ENCODE measurements around the gene ARSI. TPM values are rescaled to one million over a fixed set of nuclear protein-coding genes. Genes with fewer than 3 reads are reported as not detected.

ARSI gene
- total and polyA plus RNA-seq, 2 donors (not counting 3 experiments of a cell fraction or from before 2014, with no cell fraction given), result 0.17 to 0.20 TPM

- BruUV-seq (replicated peaks), result no TSS peak
Measured at GRCh38 chr5:150297934-150298595, 4.6 kb downstream of the ARSI start.

More at GRCh38 chr5:150297934-150298595, 4.6 kb downstream of the ARSI start:
- Histone ChIP-seq H4K20me1 (replicated peaks; ENCODE audit: control insufficient read depth, extremely low read depth, insufficient read depth, low read length) (no peaks in the 10 kb centered on the region), H3K4me2 (ENCODE audit: insufficient read depth, low read length) (no peak overlapping the region), H3K4me1 (ENCODE audit: control insufficient read depth, extremely low read depth, insufficient read depth, low read length) (no peaks in the 10 kb centered on the region), H3K9me3 (replicated peaks; ENCODE audit: control insufficient read depth, insufficient read depth, low read length) (no peaks in the 10 kb centered on the region), H3K79me2 (ENCODE audit: control insufficient read depth, insufficient read depth, low read length) (no peaks in the 10 kb centered on the region), H3K27ac (ENCODE audit: insufficient read depth, low read depth, low read length) (no peak overlapping the region), H3K27me3 (ENCODE audit: control insufficient read depth in 2 of 2, insufficient read depth in 2 of 2, low read length in 2 of 2) (peaks cover 22 to 26% of the 10 kb centered on the region in 2 experiments), H3K9ac (replicated peaks; ENCODE audit: extremely low read depth, insufficient read depth, low read length) (no peak overlapping the region), H3K36me3 (ENCODE audit: control insufficient read depth in 2 of 2, extremely low read depth in 1 of 2, insufficient read depth in 2 of 2, low read length in 2 of 2) (no peaks in the 10 kb centered on the region), H2AFZ (ENCODE audit: low read depth, low read length) (no peak overlapping the region), H3K9me1 (replicated peaks; ENCODE audit: control insufficient read depth, extremely low read depth, insufficient read depth, low read length) (no peaks in the 10 kb centered on the region), H3K4me3 (replicated peaks in 1 of 3; ENCODE audit: insufficient read depth in 1 of 3, low read depth in 1 of 3, low read length in 3 of 3) (no peak overlapping the region)
- FAIRE-seq, result no peak
- CTCF ChIA-PET, result no interaction called here
- POLR2A ChIA-PET, result no interaction called here
- TF ChIP-seq JUN (IDR thresholded peaks at IDR 0.05; ENCODE audit: borderline replicate concordance, insufficient read depth, insufficient read length, low read depth) (no peak), GATA2 (IDR thresholded peaks at IDR 0.05; ENCODE audit: insufficient read depth, insufficient read length, low read depth, low read length) (no peak), FOS (IDR thresholded peaks at IDR 0.05; ENCODE audit: borderline replicate concordance, insufficient read depth, low read length) (no peak), MYC (IDR thresholded peaks at IDR 0.05; ENCODE audit: low read depth, low read length) (no peak), POLR2AphosphoS5 (IDR thresholded peaks at IDR 0.05; ENCODE audit: insufficient read depth, low read depth, low read length) (no peak), CTCF (IDR thresholded peaks at IDR 0.05; ENCODE audit: extremely low read depth in 1 of 2, insufficient read depth in 1 of 2, low read depth in 1 of 2, low read length in 2 of 2) (no peak), EZH2 (IDR thresholded peaks at IDR 0.05; ENCODE audit: borderline replicate concordance, low read depth, low read length, severe bottlenecking) (no peak), POLR2A (IDR thresholded peaks at IDR 0.05; ENCODE audit: low read depth, low read length) (no peak)
- TF ChIP-seq, protein P1, sequence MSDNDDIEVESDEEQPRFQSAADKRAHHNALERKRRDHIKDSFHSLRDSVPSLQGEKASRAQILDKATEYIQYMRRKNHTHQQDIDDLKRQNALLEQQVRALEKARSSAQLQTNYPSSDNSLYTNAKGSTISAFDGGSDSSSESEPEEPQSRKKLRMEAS (IDR thresholded peaks at IDR 0.05; ENCODE audit: insufficient read depth, insufficient read length), result no peak
- intact Hi-C loops (cut with micrococcal nuclease) (no loop called here), dilution Hi-C loops (cut with MboI; ENCODE audit: extremely low pct_ligation_motif_present, low sequenced_read_pairs) (no loop called here)
- no peak for DNase-seq (ENCODE audit: low read depth, low spot score)

All from endothelial cell of umbilical vein (primary cell).